ENCODE measurements around the gene PEPD.

DNA sequence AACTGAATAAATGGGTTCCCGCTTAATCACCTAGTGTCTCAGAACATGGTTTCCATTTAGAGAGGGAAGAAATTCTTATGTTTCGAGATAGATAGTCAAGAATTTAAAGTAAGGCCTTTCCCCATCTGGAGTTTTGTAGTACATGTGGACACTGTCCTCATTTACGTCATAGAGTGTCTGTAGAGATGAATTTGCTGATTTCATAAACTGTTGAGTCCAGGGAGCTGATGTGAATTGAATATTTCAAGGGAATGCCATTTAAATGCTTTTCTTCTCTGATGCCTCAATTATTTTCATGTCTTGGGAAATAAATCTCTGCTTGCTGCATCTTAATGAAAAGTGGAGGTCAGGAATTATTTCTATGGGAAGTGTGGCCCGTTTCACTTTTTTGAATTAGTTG, 138.6 kb downstream of the PEPD start:
- TF ChIP-seq, protein P1, sequence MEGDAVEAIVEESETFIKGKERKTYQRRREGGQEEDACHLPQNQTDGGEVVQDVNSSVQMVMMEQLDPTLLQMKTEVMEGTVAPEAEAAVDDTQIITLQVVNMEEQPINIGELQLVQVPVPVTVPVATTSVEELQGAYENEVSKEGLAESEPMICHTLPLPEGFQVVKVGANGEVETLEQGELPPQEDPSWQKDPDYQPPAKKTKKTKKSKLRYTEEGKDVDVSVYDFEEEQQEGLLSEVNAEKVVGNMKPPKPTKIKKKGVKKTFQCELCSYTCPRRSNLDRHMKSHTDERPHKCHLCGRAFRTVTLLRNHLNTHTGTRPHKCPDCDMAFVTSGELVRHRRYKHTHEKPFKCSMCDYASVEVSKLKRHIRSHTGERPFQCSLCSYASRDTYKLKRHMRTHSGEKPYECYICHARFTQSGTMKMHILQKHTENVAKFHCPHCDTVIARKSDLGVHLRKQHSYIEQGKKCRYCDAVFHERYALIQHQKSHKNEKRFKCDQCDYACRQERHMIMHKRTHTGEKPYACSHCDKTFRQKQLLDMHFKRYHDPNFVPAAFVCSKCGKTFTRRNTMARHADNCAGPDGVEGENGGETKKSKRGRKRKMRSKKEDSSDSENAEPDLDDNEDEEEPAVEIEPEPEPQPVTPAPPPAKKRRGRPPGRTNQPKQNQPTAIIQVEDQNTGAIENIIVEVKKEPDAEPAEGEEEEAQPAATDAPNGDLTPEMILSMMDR (IDR thresholded peaks at IDR 0.05) = no peak
- TF ChIP-seq POLR2A (IDR thresholded peaks at IDR 0.05) = no peak

Measured in Peyer's patch (tissue), 4 donors.